ENCODE data around the gene OR52E8. TPM values are rescaled to one million over a fixed set of nuclear protein-coding genes. Genes with fewer than 3 reads are reported as not detected.

OR52E8 gene
- total RNA-seq, 1 donor from 2014 or later: not detected

- H3K36me3 Mint-ChIP-seq (ENCODE audit: low read depth): no peaks in the 10 kb centered on the region
- no peak overlapping the region for H3K4me3 Mint-ChIP-seq
- DNase-seq (ENCODE audit: low read depth, low spot score): no peak
- peaks cover 8% of the 10 kb centered on the region for H3K27me3 Mint-ChIP-seq (ENCODE audit: low read depth)
- H3K27ac Mint-ChIP-seq (ENCODE audit: unreplicated experiment): no peak overlapping the region
- H3K4me1 Mint-ChIP-seq: no peaks in the 10 kb centered on the region
- no peak for TF ChIP-seq CTCF (conservative IDR thresholded peaks at IDR 0.05)
- peaks cover 5% of the 10 kb centered on the region for H3K9me3 Mint-ChIP-seq
Measured at GRCh38 chr11:5847711-5848110, 9.8 kb downstream of the OR52E8 start.

GRCh38 chr11:5846701-5847100 lies 10.8 kb downstream of the OR52E8 start:
- H3K27ac Mint-ChIP-seq (ENCODE audit: unreplicated experiment): no peak overlapping the region
- DNase-seq (ENCODE audit: low read depth, low spot score): no peak
- H3K4me1 Mint-ChIP-seq: no peaks in the 10 kb centered on the region
- TF ChIP-seq CTCF (conservative IDR thresholded peaks at IDR 0.05): no peak
- H3K4me3 Mint-ChIP-seq: no peak overlapping the region
- peaks cover 5% of the 10 kb centered on the region for H3K27me3 Mint-ChIP-seq (ENCODE audit: low read depth)
- no peaks in the 10 kb centered on the region for H3K36me3 Mint-ChIP-seq (ENCODE audit: low read depth)
- H3K9me3 Mint-ChIP-seq: no peaks in the 10 kb centered on the region

GRCh38 chr11:5841797-5842196 lies 15.7 kb downstream of the OR52E8 start, which contains the start of gene OR52E6:
Gene OR52E6, minus strand, starts transcription at chr11:5841897. Its CDS starts 0 bp downstream, at chr11:5841897.
- H3K27ac Mint-ChIP-seq (ENCODE audit: unreplicated experiment): no peak within 1 kb of the TSS
- H3K36me3 Mint-ChIP-seq (ENCODE audit: low read depth): no peaks in the 10 kb centered on the region
- no peaks in the 10 kb centered on the region for H3K9me3 Mint-ChIP-seq
- TF ChIP-seq CTCF (conservative IDR thresholded peaks at IDR 0.05): no peak
- no peak for DNase-seq (ENCODE audit: low read depth, low spot score)
- peaks cover 6% of the 10 kb centered on the region for H3K27me3 Mint-ChIP-seq (ENCODE audit: low read depth)
- H3K4me1 Mint-ChIP-seq: no peaks in the 10 kb centered on the region
- H3K4me3 Mint-ChIP-seq: no peak within 1 kb of the TSS

GRCh38 chr11:5837695-5838094 lies 19.8 kb downstream of the OR52E8 start:
- H3K27ac Mint-ChIP-seq (ENCODE audit: unreplicated experiment): no peak overlapping the region
- TF ChIP-seq CTCF (conservative IDR thresholded peaks at IDR 0.05): no peak
- peaks cover 2% of the 10 kb centered on the region for H3K9me3 Mint-ChIP-seq
- H3K4me3 Mint-ChIP-seq: no peak overlapping the region
- no peak for DNase-seq (ENCODE audit: low read depth, low spot score)
- no peaks in the 10 kb centered on the region for H3K36me3 Mint-ChIP-seq (ENCODE audit: low read depth)
- no peaks in the 10 kb centered on the region for H3K4me1 Mint-ChIP-seq
- H3K27me3 Mint-ChIP-seq (ENCODE audit: low read depth): peaks cover 6% of the 10 kb centered on the region

GRCh38 chr11:5833446-5833845 lies 24.0 kb downstream of the OR52E8 start:
- no peak for DNase-seq (ENCODE audit: low read depth, low spot score)
- Mint-ChIP-seq H3K27ac (ENCODE audit: unreplicated experiment) (no peak overlapping the region), H3K36me3 (ENCODE audit: low read depth) (no peaks in the 10 kb centered on the region), H3K9me3 (peaks cover 2% of the 10 kb centered on the region), H3K4me3 (no peak overlapping the region), H3K27me3 (ENCODE audit: low read depth) (peaks cover 2% of the 10 kb centered on the region), H3K4me1 (no peaks in the 10 kb centered on the region)
- no peak for TF ChIP-seq CTCF (conservative IDR thresholded peaks at IDR 0.05)
